Keratinocyte (primary cell): Measurements from ENCODE around the gene FTH1. TPM values are rescaled to one million over a fixed set of nuclear protein-coding genes. Genes with fewer than 3 reads are reported as not detected.

ENCODE experiments used
- DNase-seq: peaks from one replicate; pipeline ENCODE4 v3.0.0-alpha.2; 2011; ENCODE audit warnings: low read depth, missing footprints, low spot score
- FAIRE-seq: peaks from 2 replicates; lab custom pipeline; 2011; peaks lifted over from hg19 to GRCh38; lab: Jason Lieb, UNC
- H2AFZ ChIP-seq: 2 replicates; pipeline ENCODE4 v1.6.0; 2012; ENCODE audit warnings: low read length, control low read depth, inconsistent platforms; ENCODE audit not compliant: control insufficient read depth
- H3K27ac ChIP-seq: 2 replicates; pipeline ENCODE4 v1.5.1; 2011; ENCODE audit warnings: low read length; ENCODE audit not compliant: control insufficient read depth, insufficient read depth
- H3K27me3 ChIP-seq: 3 replicates; pipeline ENCODE4 v1.6.0; 2011; ENCODE audit warnings: low read length; ENCODE audit not compliant: control insufficient read depth, insufficient read depth; ENCODE audit errors: extremely low read depth
- H3K36me3 ChIP-seq, 2 experiments: 2 replicates in 1 of 2; 3 replicates in 1 of 2; pipeline ENCODE4 v1.5.1; 2011; ENCODE audit warnings: low read length in 2 of 2, mild to moderate bottlenecking in 1 of 2; ENCODE audit not compliant: control insufficient read depth in 2 of 2, insufficient read depth in 2 of 2; ENCODE audit errors: extremely low read depth in 1 of 2
- H3K4me1 ChIP-seq: 3 replicates; pipeline ENCODE4 v1.5.1; 2011; ENCODE audit warnings: low read length; ENCODE audit not compliant: control insufficient read depth, insufficient read depth; ENCODE audit errors: extremely low read depth
- H3K4me2 ChIP-seq: 3 replicates; pipeline ENCODE4 v1.6.0; 2011; ENCODE audit warnings: low read depth, low read length; ENCODE audit not compliant: control insufficient read depth, insufficient read depth; ENCODE audit errors: extremely low read depth
- H3K4me3 ChIP-seq, 3 experiments: fragments of 200-600 bp in 1 of 3; sonication (generic) in 1 of 3; 2 replicates in 2 of 3; 3 replicates in 1 of 3; pipeline ENCODE4 v1.5.1; 2011 to 2016; ENCODE audit warnings: low read length in 3 of 3, mild to moderate bottlenecking in 3 of 3, control low read depth in 2 of 3, inconsistent platforms in 1 of 3, low read depth in 1 of 3, mixed read lengths in 1 of 3, mixed run types in 1 of 3, moderate library complexity in 1 of 3; ENCODE audit not compliant: control insufficient read depth in 2 of 3, insufficient read depth in 2 of 3; ENCODE audit errors: extremely low read depth in 1 of 3
- H3K79me2 ChIP-seq: 2 replicates; pipeline ENCODE4 v1.6.0; 2012; ENCODE audit warnings: low read length; ENCODE audit not compliant: control insufficient read depth, insufficient read depth
- H3K9ac ChIP-seq: 3 replicates; pipeline ENCODE4 v1.6.0; 2011; ENCODE audit warnings: low read length; ENCODE audit not compliant: control insufficient read depth, insufficient read depth; ENCODE audit errors: extremely low read depth
- H3K9me1 ChIP-seq: 3 replicates; pipeline ENCODE4 v1.6.0; 2011; ENCODE audit warnings: low read length; ENCODE audit not compliant: control insufficient read depth, insufficient read depth; ENCODE audit errors: extremely low read depth
- H3K9me3 ChIP-seq: 2 replicates; pipeline ENCODE4 v1.5.1; 2012; ENCODE audit warnings: low read depth, low read length; ENCODE audit not compliant: control insufficient read depth
- H4K20me1 ChIP-seq: 3 replicates; pipeline ENCODE4 v1.6.0; 2011; ENCODE audit warnings: low read length; ENCODE audit not compliant: control insufficient read depth, insufficient read depth; ENCODE audit errors: extremely low read depth
- CTCF ChIP-seq, 3 experiments: IDR thresholded peaks in 1 of 3; conservative IDR thresholded peaks in 1 of 3; optimal IDR thresholded peaks in 1 of 3; 2 replicates in 2 of 3; 3 replicates in 1 of 3; pipeline versions ENCODE3 to v1.5.1; 2011; ENCODE audit warnings: low read length in 3 of 3, mild to moderate bottlenecking in 3 of 3, moderate library complexity in 2 of 3, control low read depth in 1 of 3, inconsistent platforms in 1 of 3; ENCODE audit not compliant: insufficient read depth in 2 of 3; ENCODE audit errors: extremely low read depth in 1 of 3
- EZH2 ChIP-seq: IDR thresholded peaks from one replicate; pipeline ENCODE4 v1.6.1; 2012; ENCODE audit warnings: inconsistent platforms, mild to moderate bottlenecking, low read length, moderate library complexity
- dilution Hi-C: fragments of 300-500 bp; cut with MboI; formaldehyde crosslinking; loops from one replicate; pipeline ENCODE4 v1.7.0; 2020; ENCODE audit warnings: low sequenced_read_pairs; ENCODE audit not compliant: extremely low pct_ligation_motif_present
- polyA plus RNA-seq, 5 experiments: library from polyadenylated mRNA; depleted of rRNA in 3 of 5; stranded (reverse) in 3 of 5; stranded (forward) in 1 of 5; unstranded in 1 of 5; fragments of >200 nt; gene quantifications; 1 replicate in 1 of 5; 2 replicates in 3 of 5; 3 replicates in 1 of 5; pipeline versions ENCODE4 v1.2.1 to v1.2.3, GENCODE V29; 2011 to 2012; ENCODE audit warnings: missing spikeins in 2 of 5, low read depth in 1 of 5, low replicate concordance in 1 of 5

Gene FTH1
- polyA plus RNA-seq, 1 donor (not counting 4 experiments of a cell fraction or from before 2014, with no cell fraction given) = 1,058 TPM

- H3K4me3 ChIP-seq = no peak overlapping the region
- peaks cover 9% of the 10 kb centered on the region for H3K4me1 ChIP-seq
- TF ChIP-seq EZH2 (no peak), CTCF (optimal IDR thresholded peaks at IDR 0.05 in 1 of 3, IDR thresholded peaks at IDR 0.05 in 1 of 3, conservative IDR thresholded peaks at IDR 0.05 in 1 of 3; ENCODE audit: extremely low read depth in 1 of 3, insufficient read depth in 2 of 3, low read length in 3 of 3) (no peak)
- H3K4me2 ChIP-seq = no peak overlapping the region
- dilution Hi-C loops = no loop called here
- no peaks in the 10 kb centered on the region for H3K9me1 ChIP-seq
- peaks cover 0 to 3% of the 10 kb centered on the region in 2 experiments for H3K36me3 ChIP-seq
- H2AFZ ChIP-seq = no peak overlapping the region
- H3K27ac ChIP-seq = no peak overlapping the region
- no peak overlapping the region for H3K9ac ChIP-seq
- no peaks in the 10 kb centered on the region for H3K9me3 ChIP-seq
- no peaks in the 10 kb centered on the region for H3K79me2 ChIP-seq
- FAIRE-seq = no peak
- peaks cover 13% of the 10 kb centered on the region for H3K27me3 ChIP-seq
- DNase-seq = no peak
- H4K20me1 ChIP-seq = no peaks in the 10 kb centered on the region
These were observed 10.2 kb downstream of the FTH1 start for GRCh38 chr11:61957021-61957770.

GRCh38 chr11:61956191-61957020, 11.0 kb downstream of the FTH1 start:
- dilution Hi-C loops = no loop called here
- Histone ChIP-seq H2AFZ (no peak overlapping the region), H3K9me1 (no peaks in the 10 kb centered on the region), H3K9me3 (no peaks in the 10 kb centered on the region), H3K36me3 (peaks cover 0 to 3% of the 10 kb centered on the region in 2 experiments), H3K79me2 (no peaks in the 10 kb centered on the region), H3K27ac (no peak overlapping the region), H3K4me1 (peaks cover 9% of the 10 kb centered on the region), H3K4me3 (no peak overlapping the region), H3K27me3 (peaks cover 13% of the 10 kb centered on the region), H3K4me2 (no peak overlapping the region), H4K20me1 (no peaks in the 10 kb centered on the region), H3K9ac (no peak overlapping the region)
- DNase-seq (no peak), FAIRE-seq (no peak)
- TF ChIP-seq EZH2 (no peak), CTCF (optimal IDR thresholded peaks at IDR 0.05 in 1 of 3, IDR thresholded peaks at IDR 0.05 in 1 of 3, conservative IDR thresholded peaks at IDR 0.05 in 1 of 3; ENCODE audit: extremely low read depth in 1 of 3, insufficient read depth in 2 of 3, low read length in 3 of 3) (no peak)
